Transverse colon (tissue), 4 donors: Measurements from ENCODE around the gene SELENOO. TPM values are rescaled to one million over a fixed set of nuclear protein-coding genes. Genes with fewer than 3 reads are reported as not detected.

Source experiments
- DNase-seq: peaks from one replicate; pipeline ENCODE4 v3.0.0-alpha.2; 2019
- H3K27ac ChIP-seq, 4 donors: fragments of 200-600 bp; sonication (generic); 2 replicates each; pipeline ENCODE4 v1.5.1; 2016 to 2018; ENCODE audit warnings: inconsistent platforms in 4 of 4
- H3K27me3 ChIP-seq: fragments of 200-600 bp; sonication (generic); 2 replicates; pipeline ENCODE4 v1.5.1; 2017; ENCODE audit warnings: inconsistent platforms
- H3K36me3 ChIP-seq, 4 donors: fragments of 200-600 bp; sonication (generic); 2 replicates each; pipeline ENCODE4 v1.5.1; 2017 to 2019; ENCODE audit warnings: inconsistent platforms in 4 of 4
- H3K4me1 ChIP-seq, 4 donors: fragments of 200-600 bp; sonication (generic); 2 replicates each; pipeline ENCODE4 v1.5.1; 2017 to 2020; ENCODE audit warnings: inconsistent platforms in 4 of 4
- H3K4me3 ChIP-seq, 4 donors: fragments of 200-600 bp; sonication (generic); 1 replicate in 1 of 4; 2 replicates in 3 of 4; pipeline versions ENCODE4 v1.5.1 to v1.6.1; 2017 to 2019; ENCODE audit warnings: inconsistent platforms in 4 of 4
- H3K9me3 ChIP-seq, 2 donors: fragments of 200-600 bp; sonication (generic); 2 replicates each; pipeline ENCODE4 v1.5.1; 2017 to 2019; ENCODE audit warnings: inconsistent platforms in 2 of 2
- EP300 ChIP-seq: sonication (generic); formaldehyde crosslinking; IDR thresholded peaks from one replicate; pipeline ENCODE4 v1.6.1; 2017; ENCODE audit warnings: antibody characterized with exemption, low read depth
- POLR2A ChIP-seq: fragments of 450-650 bp; IDR thresholded peaks from one replicate; pipeline ENCODE4 v1.6.1; 2016; ENCODE audit warnings: antibody characterized with exemption, mild to moderate bottlenecking, moderate library complexity
- POLR2AphosphoS5 ChIP-seq, 3 donors: sonication (generic); formaldehyde crosslinking; IDR thresholded peaks; one replicate each; pipeline ENCODE4 v1.6.1; 2016; ENCODE audit warnings: antibody characterized with exemption in 3 of 3
- whole genome bisulfite sequencing, 2 donors: methylation state at CpG; one replicate each; pipeline ENCODE4 v1.1.5; 2018; ENCODE audit warnings: low coverage in 1 of 2; 5-methylcytosine and 5-hydroxymethylcytosine counted together
- in situ Hi-C, 4 donors: fragments of 200-750 bp; cut with MboI; loops; one replicate each; pipeline versions ENCODE4 v1.15.0 to v1.15.1; 2017; ENCODE audit warnings: low sequenced_read_pairs in 3 of 4, low pct_ligation_motif_present in 1 of 4, low pct_unique_long_range_greater_than_20kb in 1 of 4
- intact Hi-C: fragments of 100-400 bp; cut with DNase I; formaldehyde crosslinking; loops from one replicate; pipeline ENCODE4 v1.15.1; 2023; ENCODE audit warnings: low total_unique reads
- total RNA-seq, 4 donors: library from RNA; depleted of rRNA; stranded (reverse); fragments of >200 nt; gene quantifications; one replicate each; pipeline ENCODE4 v1.1.0, GENCODE V29; 2016
- TF ChIP-seq, protein P1 (sequence below), 5 experiments: fragments of 200-600 bp in 3 of 5; fragments of 450-650 bp in 2 of 5; sonication (generic) in 3 of 5; IDR thresholded peaks; 1 replicate in 2 of 5; 2 replicates in 3 of 5; pipeline ENCODE4 v1.5.1; 2016 to 2017; ENCODE audit warnings: antibody characterized with exemption in 5 of 5, inconsistent platforms in 3 of 5, mild to moderate bottlenecking in 2 of 5, moderate library complexity in 1 of 5

The SELENOO gene
- total RNA-seq, 4 donors from 2014 or later = 27.3 to 91.3 (median 35.1) TPM

DNA sequence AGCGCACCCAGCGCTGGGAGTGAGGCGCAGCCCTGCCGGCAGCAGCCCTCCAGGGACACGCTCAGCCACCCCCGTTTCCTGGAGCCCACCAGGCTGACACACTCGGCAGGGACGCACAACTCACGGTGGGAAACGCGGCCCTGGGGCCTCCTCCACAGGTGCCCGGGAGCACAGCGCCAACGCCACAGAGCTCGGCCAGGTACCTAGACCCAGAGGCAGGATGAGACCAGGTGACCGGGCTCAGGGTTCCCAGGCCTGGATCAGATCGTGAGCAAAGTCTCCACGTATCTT lies 26.0 kb downstream of the SELENOO start:
- 94% methylated on average over 12 of the region's 18 CpGs; no CpG with 5 or more reads in 1 of the 2 donors for WGBS, 2 donors
- no peaks in the 10 kb centered on the region for H3K27me3 ChIP-seq
- no peak overlapping the region for H3K4me3 ChIP-seq
- intact Hi-C loops (no loop called here), in situ Hi-C loops (no loop called here)
- H3K36me3 ChIP-seq = peaks cover 0 to 20% (median 8%) of the 10 kb centered on the region in 4 donors
- H3K27ac ChIP-seq = no peak overlapping the region
- no peak for DNase-seq
- H3K9me3 ChIP-seq = no peaks in the 10 kb centered on the region
- TF ChIP-seq POLR2A (no peak), POLR2AphosphoS5 (IDR thresholded peaks at IDR 0.05) (no peak), EP300 (no peak)
- TF ChIP-seq, protein P1, sequence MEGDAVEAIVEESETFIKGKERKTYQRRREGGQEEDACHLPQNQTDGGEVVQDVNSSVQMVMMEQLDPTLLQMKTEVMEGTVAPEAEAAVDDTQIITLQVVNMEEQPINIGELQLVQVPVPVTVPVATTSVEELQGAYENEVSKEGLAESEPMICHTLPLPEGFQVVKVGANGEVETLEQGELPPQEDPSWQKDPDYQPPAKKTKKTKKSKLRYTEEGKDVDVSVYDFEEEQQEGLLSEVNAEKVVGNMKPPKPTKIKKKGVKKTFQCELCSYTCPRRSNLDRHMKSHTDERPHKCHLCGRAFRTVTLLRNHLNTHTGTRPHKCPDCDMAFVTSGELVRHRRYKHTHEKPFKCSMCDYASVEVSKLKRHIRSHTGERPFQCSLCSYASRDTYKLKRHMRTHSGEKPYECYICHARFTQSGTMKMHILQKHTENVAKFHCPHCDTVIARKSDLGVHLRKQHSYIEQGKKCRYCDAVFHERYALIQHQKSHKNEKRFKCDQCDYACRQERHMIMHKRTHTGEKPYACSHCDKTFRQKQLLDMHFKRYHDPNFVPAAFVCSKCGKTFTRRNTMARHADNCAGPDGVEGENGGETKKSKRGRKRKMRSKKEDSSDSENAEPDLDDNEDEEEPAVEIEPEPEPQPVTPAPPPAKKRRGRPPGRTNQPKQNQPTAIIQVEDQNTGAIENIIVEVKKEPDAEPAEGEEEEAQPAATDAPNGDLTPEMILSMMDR (IDR thresholded peaks at IDR 0.05) = no peak
- H3K4me1 ChIP-seq = no peaks in the 10 kb centered on the region

GRCh38 chr22:50227579-50228215 lies 26.9 kb downstream of the SELENOO start:
- TF ChIP-seq, protein P1 (IDR thresholded peaks at IDR 0.05) = no peak
- no peak for TF ChIP-seq EP300
- TF ChIP-seq POLR2A = no peak
- no peak for TF ChIP-seq POLR2AphosphoS5 (IDR thresholded peaks at IDR 0.05)
- H3K4me3 ChIP-seq = no peak overlapping the region
- H3K9me3 ChIP-seq = no peaks in the 10 kb centered on the region
- H3K27ac ChIP-seq = no peak overlapping the region
- 97% methylated on average over 20 of the region's 25 CpGs; no CpG with 5 or more reads in 1 of the 2 donors for WGBS, 2 donors
- peaks cover 0 to 11% (median 3%) of the 10 kb centered on the region in 4 donors for H3K36me3 ChIP-seq
- no peaks in the 10 kb centered on the region for H3K4me1 ChIP-seq
- H3K27me3 ChIP-seq = no peaks in the 10 kb centered on the region
- intact Hi-C loops (no loop called here), in situ Hi-C loops (no loop called here)
- no peak for DNase-seq

- no peaks in the 10 kb centered on the region for H3K27me3 ChIP-seq
- H3K4me1 ChIP-seq = no peaks in the 10 kb centered on the region
- H3K4me3 ChIP-seq = no peak overlapping the region
- 92 to 96% methylated on average over 4 to 9 of the region's 9 CpGs for WGBS, 2 donors
- in situ Hi-C loops = no loop called here
- intact Hi-C loops = no loop called here
- H3K36me3 ChIP-seq = peaks cover 0 to 8% (median 0%) of the 10 kb centered on the region in 4 donors
- TF ChIP-seq EP300 = no peak
- TF ChIP-seq, protein P1 (IDR thresholded peaks at IDR 0.05) = no peak
- no peak for TF ChIP-seq POLR2AphosphoS5 (IDR thresholded peaks at IDR 0.05)
- TF ChIP-seq POLR2A = no peak
- H3K9me3 ChIP-seq = no peaks in the 10 kb centered on the region
- no peak overlapping the region for H3K27ac ChIP-seq
- no peak for DNase-seq
Observed at GRCh38 chr22:50228366-50228765, 27.6 kb downstream of the SELENOO start.

DNA sequence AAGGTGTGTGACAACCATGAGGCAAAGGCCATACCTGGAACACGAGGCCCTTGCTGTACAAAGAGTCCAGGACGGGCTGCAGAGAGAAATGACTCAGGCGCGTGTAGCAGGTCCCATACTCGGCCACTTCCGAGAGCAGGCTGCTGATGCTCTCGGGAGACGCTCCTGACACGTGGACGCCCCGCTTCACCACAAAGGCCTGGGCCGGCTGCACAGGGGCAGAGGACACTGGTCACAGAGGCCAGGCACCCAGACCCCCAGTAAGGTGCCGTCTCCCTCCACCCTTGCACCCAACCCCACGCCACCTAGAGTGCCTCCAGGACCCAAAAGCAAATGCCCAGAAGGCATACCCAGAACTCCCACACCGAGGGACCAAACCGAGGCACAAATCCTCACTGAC lies 28.6 kb downstream of the SELENOO start:
- peaks cover 0 to under 1% (median 0%) of the 10 kb centered on the region in 4 donors for H3K36me3 ChIP-seq
- in situ Hi-C loops = no loop called here
- TF ChIP-seq POLR2AphosphoS5 (IDR thresholded peaks at IDR 0.05) (no peak), POLR2A (no peak), EP300 (no peak)
- TF ChIP-seq, protein P1 (IDR thresholded peaks at IDR 0.05) = no peak
- H3K9me3 ChIP-seq = no peaks in the 10 kb centered on the region
- H3K4me3 ChIP-seq = no peak overlapping the region
- no peaks in the 10 kb centered on the region for H3K27me3 ChIP-seq
- DNase-seq = no peak
- intact Hi-C loops = no loop called here
- no peak overlapping the region for H3K27ac ChIP-seq
- 96 to 100% methylated on average over 2 to 16 of the region's 16 CpGs for WGBS, 2 donors
- no peaks in the 10 kb centered on the region for H3K4me1 ChIP-seq
